GM19239 (cell line): ENCODE measurements around the gene MPRIP.
"Not testable (repeated sequence)": the region's sequence is repeated elsewhere in the genome, so short reads cannot be mapped to it uniquely, and the experiment has no call there.

Source experiments
- DNase-seq: peaks from one replicate; pipeline ENCODE4 v3.0.0; 2011; ENCODE audit warnings: low spot score; ENCODE audit not compliant: insufficient read length
- FAIRE-seq: peaks from 2 replicates; lab custom pipeline; 2011; peaks lifted over from hg19 to GRCh38; lab: Jason Lieb, UNC

The MPRIP gene

DNA sequence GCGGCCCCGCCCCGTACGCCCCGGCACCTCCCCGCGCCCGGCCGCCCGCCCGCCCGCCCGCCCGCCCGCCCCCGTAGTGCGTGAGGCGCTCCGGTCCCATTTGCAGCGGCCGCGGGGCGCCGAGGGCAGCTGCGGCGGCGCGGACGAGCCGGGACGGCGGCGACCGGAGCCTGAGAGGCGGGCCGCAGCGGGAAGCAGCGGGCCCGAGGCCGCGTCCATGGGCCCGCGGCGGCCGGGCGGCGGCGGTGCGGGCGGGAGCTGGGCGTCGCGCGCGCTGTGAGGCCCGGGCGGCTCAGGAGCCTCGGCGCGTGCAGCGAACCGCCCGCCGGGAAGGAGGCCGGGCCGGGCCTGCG is at the start of gene MPRIP:
TSS of gene MPRIP (plus strand) at position 74 of the 353 bp plus-strand sequence. CDS start 392 bp downstream, outside the sequence.
- FAIRE-seq (no peak), DNase-seq (no peak)

- FAIRE-seq (no peak), DNase-seq (no peak)
Measured at GRCh38 chr17:16994631-16995030, 47.6 kb upstream of the MPRIP start.

- DNase-seq: no peak
- no peak for FAIRE-seq
Measured at GRCh38 chr17:16995930-16996329, 46.3 kb upstream of the MPRIP start.

DNA sequence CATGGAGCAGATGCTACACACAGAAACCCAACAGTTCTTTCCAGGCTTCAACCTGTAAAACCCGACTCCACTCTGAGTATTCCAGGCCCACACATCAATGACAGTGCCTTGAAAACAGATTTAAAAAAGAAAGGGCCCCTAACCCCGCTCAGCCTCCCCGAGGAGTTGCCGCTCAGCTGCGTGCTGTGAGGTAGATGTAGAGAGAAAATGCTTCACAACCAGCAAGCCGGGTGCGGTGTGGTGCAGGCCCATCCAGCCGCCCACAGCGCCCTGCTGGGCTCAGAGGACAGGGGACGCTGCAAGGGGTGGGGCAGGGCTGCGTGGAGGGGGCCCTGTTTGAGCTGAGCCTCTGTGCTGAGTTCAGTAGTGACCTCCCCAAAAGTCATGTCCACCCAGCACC is 45.5 kb upstream of the MPRIP start:
- not testable (repeated sequence) for DNase-seq, FAIRE-seq

DNA sequence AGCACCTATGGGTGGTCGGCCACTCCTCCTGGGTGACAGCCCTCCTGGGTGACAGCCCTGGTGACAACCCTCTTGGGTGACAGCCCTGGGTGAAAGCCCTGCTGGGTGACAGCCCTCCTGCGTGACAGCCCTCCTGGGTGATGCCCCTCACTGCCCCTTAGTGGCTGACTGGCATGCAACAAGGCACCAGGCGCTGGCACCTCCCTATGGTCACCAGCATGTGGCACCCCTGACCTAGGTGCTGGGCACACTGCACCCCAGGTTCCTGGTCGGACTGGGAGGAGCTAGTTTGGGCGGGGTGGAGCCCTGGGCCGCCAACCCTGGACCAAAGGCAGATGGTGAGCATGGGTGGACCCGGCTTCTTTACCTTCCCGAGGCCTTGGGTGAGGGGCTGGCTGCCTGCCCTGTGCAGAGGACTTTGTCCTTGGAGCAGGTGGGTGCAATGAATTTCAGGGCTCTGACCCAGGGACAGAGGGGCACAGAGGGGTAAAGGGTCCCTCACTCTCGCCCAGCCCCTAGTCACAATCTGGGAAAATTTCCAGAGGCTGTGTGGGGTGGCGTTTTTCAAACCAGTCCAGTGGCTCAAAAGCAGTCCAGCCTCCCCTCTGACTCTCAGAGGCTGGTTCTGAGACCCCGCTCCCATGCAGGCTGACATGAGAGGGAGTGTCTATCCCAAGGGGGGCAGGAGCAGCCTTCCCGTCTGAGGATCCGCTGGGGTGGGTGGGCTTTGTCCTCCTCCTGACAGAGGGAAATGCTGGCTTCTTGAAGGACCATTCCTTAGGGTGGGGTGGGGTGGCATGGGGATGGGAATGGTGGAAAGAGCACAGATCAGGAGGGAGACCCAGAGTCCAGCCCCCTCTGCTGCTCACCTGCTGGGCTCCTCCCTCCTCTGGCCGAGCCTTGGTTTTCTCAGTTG is 44.5 kb upstream of the MPRIP start:
- FAIRE-seq: peak; percentile 89

GRCh38 chr17:16999931-17000625 is 42.2 kb upstream of the MPRIP start:
- no peak for DNase-seq
- FAIRE-seq: no peak

More for the DNA sequence above, 44.5 kb upstream of the MPRIP start:
- peak; percentile 73 for DNase-seq

DNA sequence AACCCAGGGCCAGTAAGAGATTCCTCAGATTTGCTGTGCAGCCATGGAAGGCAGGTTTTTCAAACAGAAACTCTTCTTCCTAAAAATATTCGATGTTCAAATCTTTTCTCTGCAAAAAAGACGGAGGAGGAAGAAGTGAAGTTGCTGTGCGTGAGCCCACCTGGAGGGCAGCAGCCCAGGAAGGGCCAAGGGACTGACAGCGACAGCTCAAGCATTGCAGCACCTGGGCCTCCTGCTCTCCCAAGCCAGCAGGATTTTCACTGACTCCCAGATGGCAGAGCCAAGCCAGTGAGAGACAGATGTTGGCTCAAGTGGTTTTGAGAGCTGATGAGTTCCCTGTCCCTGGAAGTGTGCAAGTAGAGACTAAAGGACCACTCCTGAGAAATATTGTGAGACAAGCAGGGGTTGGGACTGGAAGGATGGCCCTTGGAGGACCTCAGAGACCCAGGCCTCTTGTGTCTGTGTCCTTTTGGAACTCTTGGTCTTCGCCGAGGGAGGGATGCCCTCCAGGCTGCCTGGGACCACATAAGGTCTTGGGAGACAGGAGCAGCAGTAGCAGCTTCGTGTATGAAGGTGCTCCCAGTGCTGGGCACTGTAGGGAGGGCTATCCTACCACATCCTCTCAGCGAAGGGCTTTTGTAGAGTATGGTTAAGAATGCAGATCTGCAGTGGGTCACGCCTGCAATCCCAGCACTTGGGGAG is 41.0 kb upstream of the MPRIP start:
- FAIRE-seq (no peak), DNase-seq (no peak)

GRCh38 chr17:17001874-17002520 is 40.3 kb upstream of the MPRIP start:
- DNase-seq (peak; percentile 85), FAIRE-seq (peak; percentile 68)

DNA sequence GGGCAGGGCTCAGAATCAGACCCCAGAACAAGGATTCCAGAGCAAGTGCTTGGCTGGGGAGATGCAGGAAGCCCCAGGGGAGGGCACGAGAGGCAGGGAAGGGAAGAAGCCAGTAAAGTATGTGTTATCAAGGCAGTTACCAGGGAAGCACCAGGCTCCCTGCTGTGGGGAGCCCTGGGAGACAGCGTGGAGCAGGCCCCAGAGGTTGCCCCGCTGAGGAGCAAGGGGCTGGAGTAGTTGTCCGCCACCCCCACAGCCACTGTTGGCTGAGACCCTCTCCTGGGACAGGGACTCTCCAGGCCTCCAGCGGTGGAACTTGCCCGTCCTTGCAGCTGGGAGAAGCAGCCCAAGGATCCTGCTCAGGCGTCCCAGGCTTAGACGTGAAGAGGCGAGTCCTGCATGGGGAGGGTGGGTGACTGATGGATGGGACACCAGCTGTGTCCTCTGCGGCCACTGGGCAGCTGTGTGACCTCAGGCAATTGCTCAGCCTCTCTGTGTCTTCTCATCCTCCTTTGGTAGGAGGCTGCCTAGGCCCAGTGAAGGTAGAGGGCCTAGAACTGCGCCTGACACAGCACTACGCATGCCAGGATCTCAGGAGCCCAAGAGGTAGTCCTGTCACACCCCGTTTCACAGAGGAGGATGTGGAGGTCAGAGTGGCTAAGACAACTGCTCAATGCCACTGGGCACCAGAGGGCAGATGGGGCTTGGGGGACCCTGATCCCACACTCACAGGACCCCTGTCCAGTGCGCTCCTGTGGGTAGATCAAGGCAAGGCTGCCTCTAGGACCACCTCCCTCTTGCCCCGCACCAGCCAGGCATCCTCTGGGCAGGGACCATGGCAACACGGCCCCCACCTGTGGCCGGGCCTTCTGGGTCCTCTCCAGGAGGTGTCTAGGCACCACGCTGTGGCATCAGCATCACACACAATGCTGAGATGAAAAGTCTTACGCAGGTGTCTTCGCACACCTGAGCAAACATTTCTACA is 39.2 kb upstream of the MPRIP start:
- FAIRE-seq, DNase-seq: not testable (repeated sequence)

DNA sequence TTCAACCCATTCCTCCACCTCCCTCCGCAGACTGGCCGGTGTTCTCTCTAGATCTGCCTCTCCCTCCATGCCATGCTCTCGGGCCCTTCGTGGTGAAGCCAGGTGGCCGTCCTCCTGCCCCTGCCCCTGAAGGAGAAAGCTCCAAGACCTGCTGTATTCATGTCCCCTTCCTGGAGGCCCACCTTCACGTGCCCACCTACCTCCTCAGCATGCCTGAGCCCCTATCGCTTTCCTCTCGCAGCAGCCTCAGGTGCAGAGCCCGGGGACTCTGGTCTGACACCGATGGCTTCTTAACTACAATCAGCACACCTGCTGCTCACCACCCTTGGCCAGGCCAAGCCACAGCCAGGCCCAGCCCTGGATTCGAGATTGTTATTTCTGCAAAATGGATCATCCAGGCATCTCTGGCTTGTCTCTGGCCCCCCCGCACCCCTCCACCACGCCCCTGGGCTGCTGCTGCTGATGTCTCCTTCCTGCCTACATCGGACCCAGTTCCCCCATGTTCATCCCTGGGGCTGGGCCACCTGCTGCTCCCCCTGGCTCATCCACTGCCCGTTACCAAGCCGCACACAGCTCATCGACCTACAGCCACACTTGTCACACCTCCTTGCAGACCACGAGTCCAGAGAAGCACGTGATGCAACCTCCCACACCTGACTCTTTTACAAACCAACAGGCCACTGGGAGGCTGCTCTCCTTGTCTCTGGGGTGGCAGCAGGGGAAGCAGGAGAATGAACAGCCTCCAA is 37.8 kb upstream of the MPRIP start:
- no peak for DNase-seq
- FAIRE-seq: no peak

DNA sequence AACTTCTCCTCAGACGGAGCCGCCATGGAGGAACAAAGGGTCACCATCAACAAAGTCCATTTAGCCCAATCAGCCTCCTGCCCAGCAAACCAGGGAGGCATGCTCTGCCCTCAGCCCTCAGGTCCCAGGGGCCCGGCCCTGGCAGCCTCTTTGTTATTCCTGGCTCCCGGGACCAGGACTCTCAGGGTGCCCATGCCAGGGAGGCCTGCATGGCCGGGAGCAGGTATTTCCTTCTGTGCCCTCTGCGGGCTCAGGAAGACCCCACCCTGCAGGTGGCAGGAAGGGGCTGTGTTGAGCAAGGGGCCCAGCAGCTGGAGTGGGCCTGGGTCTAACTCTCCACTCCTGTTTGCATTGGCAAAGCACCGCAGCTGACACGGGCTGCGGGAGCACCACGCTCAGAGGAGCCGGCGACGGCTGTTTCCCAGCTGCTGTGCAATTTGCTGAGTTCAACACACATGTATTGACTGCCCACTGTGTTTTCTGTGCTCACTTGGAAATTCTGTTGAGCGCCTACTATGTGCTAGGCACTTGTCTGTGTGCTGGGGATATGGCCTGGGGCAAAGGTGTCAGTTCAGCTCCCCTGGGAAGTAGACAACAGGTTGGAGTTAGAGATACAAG is 37.2 kb upstream of the MPRIP start:
- DNase-seq, FAIRE-seq: not testable (repeated sequence)

DNA sequence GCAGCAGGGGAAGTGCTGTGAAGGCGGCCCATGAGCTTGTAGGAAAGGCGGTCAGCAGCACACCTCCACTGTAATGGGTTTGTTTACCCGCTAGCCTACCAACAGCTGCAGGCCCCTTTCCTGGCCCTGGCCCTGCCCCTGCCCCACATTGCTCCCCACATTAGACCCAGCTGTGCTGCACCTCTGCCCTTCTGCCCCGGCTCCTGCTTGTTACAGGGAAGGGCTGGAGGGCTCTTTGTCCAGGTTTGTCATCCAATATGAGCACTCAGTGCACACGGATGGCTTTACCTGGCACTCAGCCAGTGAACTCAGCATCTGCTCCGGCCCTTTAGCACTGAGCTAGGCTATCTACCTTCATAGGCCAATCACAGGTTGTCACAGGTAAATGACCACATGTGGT is 34.4 kb upstream of the MPRIP start:
- not testable (repeated sequence) for DNase-seq, FAIRE-seq

GRCh38 chr17:17008621-17009397 is 33.4 kb upstream of the MPRIP start:
- not testable (repeated sequence) for DNase-seq, FAIRE-seq

DNA sequence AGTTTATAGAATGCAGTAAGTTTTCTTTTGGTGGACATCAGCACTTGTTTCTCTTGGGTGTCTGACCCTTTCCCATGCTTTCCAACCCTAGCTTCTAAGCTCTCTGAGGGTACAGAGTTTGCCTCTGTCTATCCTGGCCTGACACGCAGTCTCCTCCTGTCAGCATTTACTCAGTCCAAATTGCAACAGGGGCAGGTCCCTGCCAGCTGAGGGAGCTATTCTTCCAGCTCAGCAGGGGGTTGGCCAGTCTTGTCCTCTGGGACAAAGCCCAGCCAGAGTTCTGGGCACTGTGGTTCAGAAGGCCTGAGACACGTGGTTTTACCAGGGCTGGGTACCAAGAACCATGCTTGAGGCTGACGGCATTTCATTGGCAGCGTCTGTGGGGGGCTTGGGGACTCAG is 32.3 kb upstream of the MPRIP start:
- FAIRE-seq: not testable (repeated sequence)

GRCh38 chr17:17010545-17011034 is 31.7 kb upstream of the MPRIP start:
- DNase-seq, FAIRE-seq: not testable (repeated sequence)

More for the DNA sequence above, 32.3 kb upstream of the MPRIP start:
- DNase-seq: not testable (repeated sequence)

GRCh38 chr17:17011043-17011907 is 31.0 kb upstream of the MPRIP start:
- not testable (repeated sequence) for DNase-seq, FAIRE-seq
